HAP-1 (cell line): ENCODE data around the gene EFCAB6.

ENCODE experiments used
- DNase-seq, 2 experiments: peaks; one replicate each; pipeline ENCODE4 v3.0.0-alpha.2; 2016 to 2020; ENCODE audit warnings: low spot score in 2 of 2
- H3K27me3 ChIP-seq: fragments of 250-450 bp; sonication (Bioruptor Pico); 2 replicates; pipeline ENCODE4 v1.5.1; 2020; ENCODE audit warnings: low read depth, mild to moderate bottlenecking, moderate library complexity
- H3K36me3 ChIP-seq: fragments of 250-450 bp; sonication (Bioruptor Pico); replicated peaks from 2 replicates; pipeline ENCODE4 v1.5.1; 2020; ENCODE audit warnings: mild to moderate bottlenecking
- H3K4me1 ChIP-seq: fragments of 250-450 bp; sonication (Bioruptor Pico); 2 replicates; pipeline ENCODE4 v1.5.1; 2020; ENCODE audit warnings: mild to moderate bottlenecking
- H3K4me3 ChIP-seq: fragments of 250-450 bp; sonication (Bioruptor Pico); 2 replicates; pipeline ENCODE4 v1.5.1; 2020; ENCODE audit warnings: mild to moderate bottlenecking, moderate library complexity
- H3K9me3 ChIP-seq: fragments of 250-450 bp; sonication (Bioruptor Pico); 2 replicates; pipeline ENCODE4 v1.5.1; 2020; ENCODE audit warnings: mild to moderate bottlenecking, moderate library complexity
- in situ Hi-C: fragments of 300-500 bp; cut with MboI; formaldehyde crosslinking; loops from 3 replicates; pipeline ENCODE4 v1.14.3; 2020; ENCODE audit warnings: low sequenced_read_pairs, inconsistent platforms, mixed read lengths

EFCAB6 gene

GRCh38 chr22:43745783-43746356 is 66.2 kb downstream of the EFCAB6 start:
- H3K9me3 ChIP-seq: no peaks in the 10 kb centered on the region
- no peak for DNase-seq
- no peaks in the 10 kb centered on the region for H3K36me3 ChIP-seq
- peaks cover 23% of the 10 kb centered on the region for H3K27me3 ChIP-seq
- no peak overlapping the region for H3K4me3 ChIP-seq
- in situ Hi-C loops: no loop called here
- H3K4me1 ChIP-seq: no peaks in the 10 kb centered on the region

DNA sequence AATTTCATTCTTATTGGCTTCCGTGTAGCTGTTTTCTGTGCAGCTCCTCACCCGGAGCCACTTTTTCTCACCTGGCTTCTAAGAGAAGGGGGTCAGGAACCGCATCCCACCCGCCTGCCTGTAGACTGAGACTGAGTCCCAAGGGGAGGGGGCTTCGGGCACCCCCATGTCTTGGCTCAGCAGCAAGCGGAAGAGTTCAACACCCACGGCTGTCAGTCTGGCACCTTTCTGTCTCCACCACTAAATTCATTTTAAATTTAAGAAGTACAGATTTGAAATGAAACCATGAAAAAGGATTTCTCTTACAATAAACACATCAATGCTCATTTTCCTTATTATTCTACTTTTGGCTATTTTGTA is 66.7 kb downstream of the EFCAB6 start:
- peaks cover 23% of the 10 kb centered on the region for H3K27me3 ChIP-seq
- no peaks in the 10 kb centered on the region for H3K36me3 ChIP-seq
- no peak for DNase-seq
- H3K4me1 ChIP-seq: no peaks in the 10 kb centered on the region
- in situ Hi-C loops: no loop called here
- no peak overlapping the region for H3K4me3 ChIP-seq
- H3K9me3 ChIP-seq: no peaks in the 10 kb centered on the region

- Histone ChIP-seq H3K4me1 (no peaks in the 10 kb centered on the region), H3K4me3 (no peak overlapping the region), H3K9me3 (no peaks in the 10 kb centered on the region), H3K27me3 (peaks cover 23% of the 10 kb centered on the region), H3K36me3 (no peaks in the 10 kb centered on the region)
- in situ Hi-C loops: no loop called here
- DNase-seq: no peak
These were observed 67.2 kb downstream of the EFCAB6 start for GRCh38 chr22:43744700-43745410.

GRCh38 chr22:43743929-43744643 is 68.0 kb downstream of the EFCAB6 start:
- in situ Hi-C loops: no loop called here

GRCh38 chr22:43743131-43743530 is 69.0 kb downstream of the EFCAB6 start:
- Histone ChIP-seq H3K36me3 (no peaks in the 10 kb centered on the region), H3K27me3 (peaks cover 13% of the 10 kb centered on the region), H3K4me3 (no peak overlapping the region), H3K9me3 (no peaks in the 10 kb centered on the region), H3K4me1 (no peaks in the 10 kb centered on the region)
- DNase-seq: peak in 1 of 2 experiments; percentile 25
- in situ Hi-C loops: no loop called here

More at GRCh38 chr22:43743929-43744643, 68.0 kb downstream of the EFCAB6 start:
- Histone ChIP-seq H3K4me1 (no peaks in the 10 kb centered on the region), H3K4me3 (no peak overlapping the region), H3K36me3 (no peaks in the 10 kb centered on the region), H3K27me3 (peaks cover 17% of the 10 kb centered on the region), H3K9me3 (no peaks in the 10 kb centered on the region)
- DNase-seq: no peak

GRCh38 chr22:43742154-43742950 is 69.8 kb downstream of the EFCAB6 start:
- in situ Hi-C loops: no loop called here
- no peak for DNase-seq
- Histone ChIP-seq H3K36me3 (no peaks in the 10 kb centered on the region), H3K4me3 (no peak overlapping the region), H3K9me3 (no peaks in the 10 kb centered on the region), H3K27me3 (peaks cover 6% of the 10 kb centered on the region; the same call in 1 of the 2 replicates), H3K4me1 (no peaks in the 10 kb centered on the region)

DNA sequence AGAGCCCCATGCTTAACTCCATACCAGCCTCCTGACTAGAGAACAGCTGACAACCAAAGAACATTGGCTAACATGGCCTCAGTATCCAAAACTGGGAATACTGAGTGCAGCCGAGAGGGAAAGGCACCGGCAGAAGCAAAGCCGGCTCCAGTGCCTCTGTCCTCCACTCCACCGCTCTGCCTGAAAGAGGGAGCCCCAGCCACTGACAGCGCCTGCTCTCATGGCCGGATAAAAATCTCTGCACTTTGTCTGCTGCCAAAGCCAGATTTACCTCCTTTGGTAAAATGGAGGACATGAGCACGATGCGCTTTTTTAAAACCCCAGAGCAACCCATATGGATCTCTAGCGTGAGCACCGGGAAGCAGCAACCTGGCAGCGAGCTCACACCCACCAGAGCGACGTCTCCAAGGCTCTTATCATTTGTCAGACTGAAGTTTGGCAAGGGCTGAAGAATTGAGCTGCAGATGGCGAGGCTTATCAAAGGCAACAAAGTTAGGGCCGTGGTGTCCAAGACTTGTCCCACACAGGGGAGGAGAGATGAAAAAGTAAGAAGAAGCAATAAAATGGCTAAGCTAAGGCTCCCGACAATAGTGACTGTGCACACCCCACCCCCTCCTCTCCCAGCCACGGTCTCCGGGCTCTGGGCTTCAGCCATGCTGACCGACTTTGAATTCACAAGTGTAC is 71.4 kb downstream of the EFCAB6 start:
- Histone ChIP-seq H3K4me1 (no peaks in the 10 kb centered on the region), H3K9me3 (no peaks in the 10 kb centered on the region), H3K36me3 (no peaks in the 10 kb centered on the region), H3K4me3 (no peak overlapping the region), H3K27me3 (peaks cover 5% of the 10 kb centered on the region; the same call in 1 of the 2 replicates)
- in situ Hi-C loops: no loop called here
- DNase-seq: no peak

GRCh38 chr22:43739851-43740379 is 72.2 kb downstream of the EFCAB6 start:
- Histone ChIP-seq H3K36me3 (no peaks in the 10 kb centered on the region), H3K27me3 (peaks cover 5% of the 10 kb centered on the region; the same call in 1 of the 2 replicates), H3K9me3 (no peaks in the 10 kb centered on the region), H3K4me1 (no peaks in the 10 kb centered on the region), H3K4me3 (no peak overlapping the region)
- in situ Hi-C loops: no loop called here
- DNase-seq: no peak

DNA sequence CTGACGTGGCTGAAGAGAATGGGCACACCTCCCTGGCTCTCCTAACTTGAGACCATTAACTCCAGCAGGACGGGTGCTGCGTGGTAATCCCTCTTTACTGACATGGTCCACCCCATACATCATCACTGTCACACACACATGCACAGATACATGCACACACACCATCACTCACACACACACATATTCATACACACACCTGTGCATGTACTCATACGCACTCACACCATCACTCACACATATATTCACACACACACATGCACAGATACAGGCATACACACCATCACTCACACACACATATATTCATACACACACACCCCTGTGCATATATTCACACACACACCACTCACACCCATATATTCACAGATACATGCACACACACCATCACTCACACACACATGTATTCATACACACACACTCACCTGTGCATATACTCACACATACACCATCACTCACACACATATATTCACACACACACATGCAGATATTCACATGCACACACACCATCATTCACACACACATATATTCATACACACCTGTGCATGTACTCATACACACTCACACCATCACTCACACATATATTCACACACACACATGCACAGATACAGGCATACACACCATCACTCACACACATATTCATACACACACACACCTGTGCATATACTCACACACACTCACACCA is 74.8 kb downstream of the EFCAB6 start:
- no peaks in the 10 kb centered on the region for H3K36me3 ChIP-seq
- H3K4me1 ChIP-seq: no peaks in the 10 kb centered on the region
- in situ Hi-C loops: no loop called here
- no peaks in the 10 kb centered on the region for H3K9me3 ChIP-seq
- DNase-seq: no peak
- peaks cover 5% of the 10 kb centered on the region; the same call in 1 of the 2 replicates for H3K27me3 ChIP-seq
- no peak overlapping the region for H3K4me3 ChIP-seq

GRCh38 chr22:43736651-43737050 is 75.5 kb downstream of the EFCAB6 start:
- H3K27me3 ChIP-seq: peaks cover 10% of the 10 kb centered on the region; the same call in 1 of the 2 replicates

GRCh38 chr22:43734370-43735150 is 77.5 kb downstream of the EFCAB6 start:
- H3K4me3 ChIP-seq: no peak overlapping the region
- peaks cover 24% of the 10 kb centered on the region for H3K27me3 ChIP-seq
- H3K36me3 ChIP-seq: no peaks in the 10 kb centered on the region
- no peak for DNase-seq
- in situ Hi-C loops: no loop called here
- H3K9me3 ChIP-seq: no peaks in the 10 kb centered on the region
- no peaks in the 10 kb centered on the region for H3K4me1 ChIP-seq

More at GRCh38 chr22:43736651-43737050, 75.5 kb downstream of the EFCAB6 start:
- Histone ChIP-seq H3K4me3 (no peak overlapping the region), H3K4me1 (no peaks in the 10 kb centered on the region), H3K36me3 (no peaks in the 10 kb centered on the region), H3K9me3 (no peaks in the 10 kb centered on the region)
- in situ Hi-C loops: no loop called here
- DNase-seq: no peak

- Histone ChIP-seq H3K4me3 (no peak overlapping the region), H3K27me3 (peaks cover 24% of the 10 kb centered on the region), H3K4me1 (no peaks in the 10 kb centered on the region), H3K9me3 (no peaks in the 10 kb centered on the region), H3K36me3 (no peaks in the 10 kb centered on the region)
- DNase-seq: no peak
- in situ Hi-C loops: no loop called here
These were observed 79.0 kb downstream of the EFCAB6 start for GRCh38 chr22:43733138-43733537.
